Vagina (tissue), 2 donors: Measurements from ENCODE around the gene GALNT2.

Experiments used
- POLR2A ChIP-seq, 2 donors: fragments of 450-650 bp; IDR thresholded peaks; one replicate each; pipeline ENCODE4 v1.6.1; 2017; ENCODE audit warnings: antibody characterized with exemption in 2 of 2, mild to moderate bottlenecking in 2 of 2, moderate library complexity in 2 of 2
- POLR2AphosphoS5 ChIP-seq, 2 donors: sonication (generic); formaldehyde crosslinking; IDR thresholded peaks; one replicate each; pipeline ENCODE4 v1.9.0; 2017; ENCODE audit warnings: antibody characterized with exemption in 2 of 2, mild to moderate bottlenecking in 2 of 2, low read depth in 1 of 2; ENCODE audit not compliant: insufficient read depth in 1 of 2
- TF ChIP-seq, protein P1 (sequence below), 3 experiments: fragments of 450-650 bp in 2 of 3; fragments of 200-600 bp in 1 of 3; sonication (generic) in 1 of 3; IDR thresholded peaks; one replicate each; pipeline ENCODE4 v1.5.1; 2017 to 2019; ENCODE audit warnings: antibody characterized with exemption in 3 of 3, mild to moderate bottlenecking in 2 of 3, moderate library complexity in 2 of 3

DNA sequence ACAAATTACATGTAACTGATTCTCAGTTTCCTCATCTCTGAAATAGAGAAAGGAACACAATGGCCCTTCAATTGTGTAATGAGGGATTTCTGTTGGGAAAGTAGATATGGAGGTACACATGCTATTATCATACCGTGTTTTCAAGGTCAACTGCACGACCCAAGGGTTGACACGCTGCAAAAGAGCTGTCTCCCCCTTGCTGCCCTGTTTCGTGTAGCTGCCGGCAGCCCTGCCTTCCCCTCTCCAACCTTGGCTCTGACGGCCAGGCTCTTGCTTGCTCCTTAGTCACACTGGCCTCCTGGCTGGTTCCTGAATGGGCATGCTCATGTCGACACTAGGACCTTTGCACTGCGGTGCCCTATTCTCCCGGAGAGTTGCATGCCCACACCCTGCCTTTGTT lies 134.4 kb downstream of the GALNT2 start:
- TF ChIP-seq POLR2A (IDR thresholded peaks at IDR 0.05) (no peak), POLR2AphosphoS5 (IDR thresholded peaks at IDR 0.05; ENCODE audit: insufficient read depth in 1 of 2, low read depth in 1 of 2) (peak in 1 of 2 donors; percentile 22)
- TF ChIP-seq, protein P1, sequence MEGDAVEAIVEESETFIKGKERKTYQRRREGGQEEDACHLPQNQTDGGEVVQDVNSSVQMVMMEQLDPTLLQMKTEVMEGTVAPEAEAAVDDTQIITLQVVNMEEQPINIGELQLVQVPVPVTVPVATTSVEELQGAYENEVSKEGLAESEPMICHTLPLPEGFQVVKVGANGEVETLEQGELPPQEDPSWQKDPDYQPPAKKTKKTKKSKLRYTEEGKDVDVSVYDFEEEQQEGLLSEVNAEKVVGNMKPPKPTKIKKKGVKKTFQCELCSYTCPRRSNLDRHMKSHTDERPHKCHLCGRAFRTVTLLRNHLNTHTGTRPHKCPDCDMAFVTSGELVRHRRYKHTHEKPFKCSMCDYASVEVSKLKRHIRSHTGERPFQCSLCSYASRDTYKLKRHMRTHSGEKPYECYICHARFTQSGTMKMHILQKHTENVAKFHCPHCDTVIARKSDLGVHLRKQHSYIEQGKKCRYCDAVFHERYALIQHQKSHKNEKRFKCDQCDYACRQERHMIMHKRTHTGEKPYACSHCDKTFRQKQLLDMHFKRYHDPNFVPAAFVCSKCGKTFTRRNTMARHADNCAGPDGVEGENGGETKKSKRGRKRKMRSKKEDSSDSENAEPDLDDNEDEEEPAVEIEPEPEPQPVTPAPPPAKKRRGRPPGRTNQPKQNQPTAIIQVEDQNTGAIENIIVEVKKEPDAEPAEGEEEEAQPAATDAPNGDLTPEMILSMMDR (IDR thresholded peaks at IDR 0.05), result no peak
